IPS-NIHi11 (cell line): ENCODE results near the gene MST1R.
"Not testable (repeated sequence)": the region's sequence is repeated elsewhere in the genome, so short reads cannot be mapped to it uniquely, and the experiment has no call there.

Source experiments
- DNase-seq: peaks from one replicate; pipeline ENCODE4 v3.0.0; 2012; ENCODE audit warnings: mixed read lengths, low spot score

The MST1R gene

GRCh38 chr3:49911611-49912010 is 7.9 kb upstream of the MST1R start:
- peak; percentile 2 for DNase-seq

- DNase-seq = no peak
Measured at GRCh38 chr3:49911124-49911420, 7.4 kb upstream of the MST1R start.

GRCh38 chr3:49910409-49911123 is 6.9 kb upstream of the MST1R start:
- peak; percentile 76 for DNase-seq

GRCh38 chr3:49908373-49909199 is 4.9 kb upstream of the MST1R start:
- DNase-seq = no peak

GRCh38 chr3:49906073-49906743 is 2.5 kb upstream of the MST1R start:
- peak; percentile 80 for DNase-seq

- not testable (repeated sequence) for DNase-seq
Measured at GRCh38 chr3:49904448-49904847, 775 bp upstream of the MST1R start.

- no peak for DNase-seq
Measured at GRCh38 chr3:49902511-49903345, 945 bp downstream of the MST1R start.

GRCh38 chr3:49901366-49902339 is 2.0 kb downstream of the MST1R start:
- DNase-seq = no peak

- DNase-seq = peak; percentile 52
Measured at GRCh38 chr3:49900491-49901153, 3.1 kb downstream of the MST1R start.

- DNase-seq = peak; percentile 66
Measured at GRCh38 chr3:49899815-49900214, 3.9 kb downstream of the MST1R start.

GRCh38 chr3:49898991-49899390 is 4.7 kb downstream of the MST1R start:
- DNase-seq = no peak

- no peak for DNase-seq
Measured at GRCh38 chr3:49896345-49896744, 7.3 kb downstream of the MST1R start.

- DNase-seq = no peak
Measured at GRCh38 chr3:49895791-49896190, 7.9 kb downstream of the MST1R start.

- DNase-seq = no peak
Measured at GRCh38 chr3:49889296-49889695, 14.4 kb downstream of the MST1R start.

GRCh38 chr3:49886922-49887265 is 16.8 kb downstream of the MST1R start:
- DNase-seq = no peak

- no peak for DNase-seq
Measured at GRCh38 chr3:49883998-49884397, 19.7 kb downstream of the MST1R start.

- no peak for DNase-seq
Measured at GRCh38 chr3:49882166-49882565, 21.5 kb downstream of the MST1R start.

- peak; percentile 84 for DNase-seq
Measured at GRCh38 chr3:49880581-49881315, 22.9 kb downstream of the MST1R start.

- DNase-seq = no peak
Measured at GRCh38 chr3:49879721-49880120, 24.0 kb downstream of the MST1R start.

- no peak for DNase-seq
Measured at GRCh38 chr3:49878686-49879085, 25.0 kb downstream of the MST1R start.
